IMR-90 (cell line): Measurements from ENCODE around the gene MMEL1. TPM values are rescaled to one million over a fixed set of nuclear protein-coding genes. Genes with fewer than 3 reads are reported as not detected.

Experiments used
- ATAC-seq: fragments of 200-7000 bp; cut with Tn5 transposase; 2 replicates; pipeline ENCODE4 v1.9.1; 2020; ENCODE audit warnings: low read depth, mild to moderate bottlenecking, moderate library complexity
- BruUV-seq: library from RNA; stranded (reverse); fragments of 400-500 nt; replicated peaks from 2 replicates; lab custom pipeline; 2021; lab: Mats Ljungman, UMichigan
- CTCF ChIA-PET: fragments of 300-600 bp; formaldehyde crosslinking; extraction: SDS; loops from one replicate; lab custom pipeline; 2021; ENCODE audit warnings: antibody characterized with exemption; lab: Yijun Ruan, JAX
- POLR2A ChIA-PET: fragments of 300-600 bp; sonication (Branson Sonifier 250); formaldehyde crosslinking; loops from one replicate; lab custom pipeline; 2022; ENCODE audit warnings: antibody characterized with exemption; ENCODE audit not compliant: unreplicated experiment; lab: Charles Lee
- DNase-seq: peaks from one replicate; pipeline ENCODE4 v3.0.0; 2013
- H2AFZ ChIP-seq: replicated peaks from 2 replicates; pipeline ENCODE3; 2013; ENCODE audit warnings: low read length, mild to moderate bottlenecking; ENCODE audit not compliant: poor library complexity
- H2AK5ac ChIP-seq: 2 replicates; pipeline ENCODE4 v1.6.1; 2013; ENCODE audit warnings: low read depth, low read length, inconsistent platforms
- H2AK9ac ChIP-seq: replicated peaks from 2 replicates; pipeline ENCODE3; 2013; ENCODE audit warnings: mild to moderate bottlenecking, low read depth, low read length, moderate library complexity; ENCODE audit not compliant: poor library complexity
- H2BK120ac ChIP-seq: 2 replicates; pipeline ENCODE4 v1.6.1; 2013; ENCODE audit warnings: low read depth, low read length, inconsistent platforms
- H2BK15ac ChIP-seq: 3 replicates; pipeline ENCODE4 v1.6.1; 2013; ENCODE audit warnings: low read depth, low read length, inconsistent platforms
- H2BK20ac ChIP-seq: 2 replicates; pipeline ENCODE4 v1.6.1; 2013; ENCODE audit warnings: low read depth, mild to moderate bottlenecking, inconsistent platforms, low read length, moderate library complexity
- H2BK5ac ChIP-seq: 2 replicates; pipeline ENCODE4 v1.6.1; 2013; ENCODE audit warnings: mild to moderate bottlenecking, low read depth, low read length, inconsistent platforms; ENCODE audit not compliant: poor library complexity, severe bottlenecking
- H3K14ac ChIP-seq: replicated peaks from 2 replicates; pipeline ENCODE4 v1.6.1; 2013; ENCODE audit warnings: low read depth, low read length, inconsistent platforms
- H3K18ac ChIP-seq: 2 replicates; pipeline ENCODE4 v1.6.1; 2013; ENCODE audit warnings: low read depth, low read length, control low read depth
- H3K23ac ChIP-seq: 2 replicates; pipeline ENCODE4 v1.6.1; 2013; ENCODE audit warnings: low read depth, low read length, inconsistent platforms
- H3K27ac ChIP-seq: 2 replicates; pipeline ENCODE4 v1.5.1; 2013; ENCODE audit warnings: mild to moderate bottlenecking, control low read depth, low read length; ENCODE audit not compliant: insufficient read depth
- H3K27me3 ChIP-seq: 2 replicates; pipeline ENCODE4 v1.6.1; 2013; ENCODE audit warnings: low read length; ENCODE audit not compliant: control insufficient read depth, insufficient read depth
- H3K36me3 ChIP-seq: 2 replicates; pipeline ENCODE4 v1.6.1; 2013; ENCODE audit warnings: low read length, mixed read lengths; ENCODE audit not compliant: control insufficient read depth, insufficient read depth
- H3K4ac ChIP-seq: 2 replicates; pipeline ENCODE4 v1.6.1; 2013; ENCODE audit warnings: low read depth, low read length, inconsistent platforms
- H3K4me1 ChIP-seq: 2 replicates; pipeline ENCODE4 v1.6.1; 2013; ENCODE audit warnings: low read length, mixed read lengths; ENCODE audit not compliant: control insufficient read depth, insufficient read depth
- H3K4me2 ChIP-seq: 2 replicates; pipeline ENCODE4 v1.6.1; 2013; ENCODE audit warnings: low read depth, mild to moderate bottlenecking, control low read depth, low read length, moderate library complexity
- H3K4me3 ChIP-seq: 2 replicates; pipeline ENCODE4 v1.5.1; 2013; ENCODE audit warnings: low read depth, mild to moderate bottlenecking, control low read depth, low read length, moderate library complexity; ENCODE audit not compliant: insufficient read depth
- H3K56ac ChIP-seq: 2 replicates; pipeline ENCODE4 v1.6.1; 2013; ENCODE audit warnings: low read length, inconsistent platforms; ENCODE audit not compliant: insufficient read depth; ENCODE audit errors: extremely low read depth
- H3K79me1 ChIP-seq, 2 experiments: 2 replicates each; pipeline ENCODE4 v1.6.1; 2013; ENCODE audit warnings: low read length in 2 of 2, inconsistent platforms in 1 of 2, low read depth in 1 of 2
- H3K9ac ChIP-seq: 2 replicates; pipeline ENCODE4 v1.6.1; 2013; ENCODE audit warnings: low read depth, low read length, control low read depth
- H3K9me1 ChIP-seq: 2 replicates; pipeline ENCODE4 v1.6.1; 2013; ENCODE audit warnings: low read length, inconsistent platforms; ENCODE audit not compliant: insufficient read depth
- H3K9me3 ChIP-seq: 2 replicates; pipeline ENCODE4 v1.6.1; 2013; ENCODE audit warnings: low read length; ENCODE audit not compliant: control insufficient read depth, insufficient read depth
- H4K20me1 ChIP-seq: 2 replicates; pipeline ENCODE4 v1.6.1; 2013; ENCODE audit warnings: low read length, inconsistent platforms; ENCODE audit not compliant: insufficient read depth
- H4K5ac ChIP-seq: 2 replicates; pipeline ENCODE4 v1.6.1; 2013; ENCODE audit warnings: mild to moderate bottlenecking, low read depth, low read length, control low read depth
- H4K8ac ChIP-seq, 2 experiments: 2 replicates each; pipeline ENCODE4 v1.6.1; 2013; ENCODE audit warnings: low read depth in 2 of 2, low read length in 2 of 2, control low read depth in 1 of 2, inconsistent platforms in 1 of 2
- H4K91ac ChIP-seq: 2 replicates; pipeline ENCODE4 v1.6.1; 2013; ENCODE audit warnings: low read depth, low read length, inconsistent platforms; ENCODE audit not compliant: insufficient read depth
- BHLHE40 ChIP-seq: fragments of 150-350 bp; IDR thresholded peaks from 2 replicates; pipeline ENCODE4 v1.6.1; 2016; ENCODE audit warnings: mild to moderate bottlenecking, low read depth, low read length
- CEBPB ChIP-seq: IDR thresholded peaks from 2 replicates; pipeline ENCODE4 v1.6.1; 2012; ENCODE audit warnings: low read depth, low read length, improper control_type of control experiment
- CHD1 ChIP-seq: IDR thresholded peaks from 2 replicates; pipeline ENCODE4 v1.6.1; 2012; ENCODE audit warnings: low read depth, low read length, improper control_type of control experiment
- ELK1 ChIP-seq: fragments of 150-350 bp; IDR thresholded peaks from 2 replicates; pipeline ENCODE4 v1.6.1; 2016; ENCODE audit warnings: low read depth, mild to moderate bottlenecking, low read length, moderate library complexity, borderline replicate concordance
- FOS ChIP-seq: fragments of 150-350 bp; IDR thresholded peaks from 2 replicates; pipeline ENCODE4 v1.6.1; 2016; ENCODE audit warnings: low read depth, low read length
- MAFK ChIP-seq: IDR thresholded peaks from 2 replicates; pipeline ENCODE4 v1.6.1; 2012; ENCODE audit warnings: low read depth, low read length, improper control_type of control experiment
- MAZ ChIP-seq: IDR thresholded peaks from 2 replicates; pipeline ENCODE4 v1.6.1; 2012; ENCODE audit warnings: low read depth, mild to moderate bottlenecking, low read length, improper control_type of control experiment, moderate library complexity, borderline replicate concordance
- MXI1 ChIP-seq: IDR thresholded peaks from 2 replicates; pipeline ENCODE4 v1.6.1; 2012; ENCODE audit warnings: low read depth, mild to moderate bottlenecking, low read length, moderate library complexity, borderline replicate concordance
- NFE2L2 ChIP-seq: fragments of 150-350 bp; IDR thresholded peaks from 2 replicates; pipeline ENCODE4 v1.6.1; 2016; ENCODE audit warnings: low read depth, mild to moderate bottlenecking, low read length
- POLR2A ChIP-seq: IDR thresholded peaks from 2 replicates; pipeline ENCODE4 v1.6.1; 2012; ENCODE audit warnings: mild to moderate bottlenecking, low read depth, low read length
- RAD21 ChIP-seq: IDR thresholded peaks from 2 replicates; pipeline ENCODE4 v1.6.1; 2012; ENCODE audit warnings: low read length, improper control_type of control experiment
- RCOR1 ChIP-seq: IDR thresholded peaks from 2 replicates; pipeline ENCODE4 v1.6.1; 2012; ENCODE audit warnings: mild to moderate bottlenecking, low read length, improper control_type of control experiment; ENCODE audit not compliant: insufficient replicate concordance
- RFX5 ChIP-seq: IDR thresholded peaks from 2 replicates; pipeline ENCODE4 v1.8.0; 2012; ENCODE audit warnings: low read depth, mild to moderate bottlenecking, low read length, moderate library complexity
- SMC3 ChIP-seq: fragments of 150-350 bp; IDR thresholded peaks from 2 replicates; pipeline ENCODE4 v1.6.1; 2016; ENCODE audit warnings: low read depth, mild to moderate bottlenecking, antibody characterized with exemption, low read length, moderate library complexity
- USF2 ChIP-seq: fragments of 150-350 bp; IDR thresholded peaks from 2 replicates; pipeline ENCODE4 v1.6.1; 2017; ENCODE audit warnings: mild to moderate bottlenecking, antibody characterized with exemption, low read length, low read depth
- WGBS, 2 experiments: methylation state at CpG; one replicate each; pipeline versions ENCODE4 v1.1.5 to v1.1.7; 2013; ENCODE audit warnings: missing lambda C conversion rate in 2 of 2; ENCODE audit not compliant: insufficient read length in 1 of 2; ENCODE audit errors: extremely low coverage in 2 of 2; 5-methylcytosine and 5-hydroxymethylcytosine counted together
- dilution Hi-C: fragments of 300-500 bp; cut with HindIII; formaldehyde crosslinking; loops from one replicate; pipeline ENCODE4 v1.14.3; 2018; ENCODE audit warnings: low sequenced_read_pairs; ENCODE audit not compliant: unreplicated experiment
- in situ Hi-C: fragments of 300-500 bp; cut with MboI; formaldehyde crosslinking; loops from 3 replicates; pipeline ENCODE4 v1.14.3; 2019; ENCODE audit warnings: low sequenced_read_pairs, inconsistent platforms, mixed read lengths
- intact Hi-C: fragments of 100-400 bp; cut with micrococcal nuclease; formaldehyde crosslinking; loops from 2 replicates; pipeline ENCODE4 v1.10.0; 2022
- polyA plus RNA-seq, 3 experiments: library from polyadenylated mRNA; depleted of rRNA; stranded (reverse); fragments of >200 nt; gene quantifications; 2 replicates each; pipeline ENCODE4 v1.2.3, GENCODE V29; 2012; ENCODE audit warnings: low replicate concordance in 1 of 3
- total RNA-seq: library from RNA; depleted of rRNA; stranded (reverse); fragments of >200 nt; gene quantifications from 2 replicates; pipeline ENCODE4 v1.2.3, GENCODE V29; 2012
- TF ChIP-seq, protein P1 (sequence below): conservative IDR thresholded peaks from 2 replicates; pipeline ENCODE4 v1.5.1; 2012; ENCODE audit warnings: mild to moderate bottlenecking, low read depth, low read length, improper control_type of control experiment

The MMEL1 gene
- total and polyA plus RNA-seq, 2 of the 4 experiments (the other 2 are of a cell fraction): under 0.01 to 0.12 TPM

GRCh38 chr1:2594001-2594640 is 38.7 kb downstream of the MMEL1 start:
- Histone ChIP-seq H3K79me1 (no peaks in the 10 kb centered on the region), H3K56ac (no peak overlapping the region), H3K4me1 (no peaks in the 10 kb centered on the region; the same call in 1 of the 2 replicates), H3K9me3 (0 out of 2 replicates have a peak, but pooled peaks cover 2% of the 10 kb centered on the region), H3K4me3 (no peak overlapping the region), H2BK5ac (no peak overlapping the region), H2AK5ac (no peak overlapping the region), H3K18ac (no peak overlapping the region), H4K8ac (no peak overlapping the region), H3K9ac (no peak overlapping the region), H3K4ac (no peak overlapping the region), H2BK15ac (no peak overlapping the region), H3K36me3 (no peaks in the 10 kb centered on the region; the same call in 1 of the 2 replicates), H4K91ac (no peak overlapping the region), H3K23ac (no peak overlapping the region), H3K27me3 (no peaks in the 10 kb centered on the region; the same call in 1 of the 2 replicates), H3K9me1 (no peaks in the 10 kb centered on the region), H3K27ac (no peak overlapping the region), H2BK120ac (no peak overlapping the region), H2AFZ (peak overlapping the region; percentile 78), H3K14ac (no peak overlapping the region), H4K20me1 (no peaks in the 10 kb centered on the region), H3K4me2 (no peak overlapping the region), H2BK20ac (no peak overlapping the region), H2AK9ac (no peak overlapping the region), H4K5ac (no peak overlapping the region)
- ChIA-PET CTCF (no interaction called here), POLR2A (no interaction called here)
- in situ Hi-C loops: no loop called here
- 87% methylated on average over 8 of the region's 20 CpGs; no CpG with 5 or more reads in 1 of the 2 experiments for WGBS, 2 experiments
- intact Hi-C loops: no loop called here
- dilution Hi-C loops: no loop called here
- BruUV-seq: no TSS peak
- TF ChIP-seq MAZ: no peak
- TF ChIP-seq RFX5: no peak
- no peak for TF ChIP-seq BHLHE40
- no peak for TF ChIP-seq USF2
- no peak for TF ChIP-seq CEBPB
- no peak for TF ChIP-seq CHD1
- no peak for TF ChIP-seq RAD21
- TF ChIP-seq POLR2A: no peak
- no peak for TF ChIP-seq RCOR1
- TF ChIP-seq ELK1: no peak
- TF ChIP-seq MXI1: no peak
- no peak for TF ChIP-seq SMC3
- TF ChIP-seq, protein P1, sequence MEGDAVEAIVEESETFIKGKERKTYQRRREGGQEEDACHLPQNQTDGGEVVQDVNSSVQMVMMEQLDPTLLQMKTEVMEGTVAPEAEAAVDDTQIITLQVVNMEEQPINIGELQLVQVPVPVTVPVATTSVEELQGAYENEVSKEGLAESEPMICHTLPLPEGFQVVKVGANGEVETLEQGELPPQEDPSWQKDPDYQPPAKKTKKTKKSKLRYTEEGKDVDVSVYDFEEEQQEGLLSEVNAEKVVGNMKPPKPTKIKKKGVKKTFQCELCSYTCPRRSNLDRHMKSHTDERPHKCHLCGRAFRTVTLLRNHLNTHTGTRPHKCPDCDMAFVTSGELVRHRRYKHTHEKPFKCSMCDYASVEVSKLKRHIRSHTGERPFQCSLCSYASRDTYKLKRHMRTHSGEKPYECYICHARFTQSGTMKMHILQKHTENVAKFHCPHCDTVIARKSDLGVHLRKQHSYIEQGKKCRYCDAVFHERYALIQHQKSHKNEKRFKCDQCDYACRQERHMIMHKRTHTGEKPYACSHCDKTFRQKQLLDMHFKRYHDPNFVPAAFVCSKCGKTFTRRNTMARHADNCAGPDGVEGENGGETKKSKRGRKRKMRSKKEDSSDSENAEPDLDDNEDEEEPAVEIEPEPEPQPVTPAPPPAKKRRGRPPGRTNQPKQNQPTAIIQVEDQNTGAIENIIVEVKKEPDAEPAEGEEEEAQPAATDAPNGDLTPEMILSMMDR: no peak
- no peak for TF ChIP-seq FOS
- TF ChIP-seq NFE2L2: no peak
- no peak for TF ChIP-seq MAFK
- ATAC-seq: peak; percentile 28; the same call in 1 of the 2 replicates
- no peak for DNase-seq
